Lung microvascular endothelial cell (primary cell): ENCODE results near the gene HMX3. TPM values are rescaled to one million over a fixed set of nuclear protein-coding genes. Genes with fewer than 3 reads are reported as not detected.
"Not testable (repeated sequence)": the region's sequence is repeated elsewhere in the genome, so short reads cannot be mapped to it uniquely, and the experiment has no call there.

ENCODE experiments used
- DNase-seq, 2 donors: peaks; one replicate each; pipeline versions ENCODE4 v3.0.0 to v3.0.0-alpha.2; 2010; ENCODE audit warnings: low read depth in 2 of 2
- total RNA-seq: library from RNA; depleted of rRNA; stranded (reverse); fragments of >200 nt; gene quantifications from 2 replicates; pipeline ENCODE4 v1.2.1, GENCODE V29; 2014

Gene HMX3
- total RNA-seq, 1 donor from 2014 or later: not detected

DNA sequence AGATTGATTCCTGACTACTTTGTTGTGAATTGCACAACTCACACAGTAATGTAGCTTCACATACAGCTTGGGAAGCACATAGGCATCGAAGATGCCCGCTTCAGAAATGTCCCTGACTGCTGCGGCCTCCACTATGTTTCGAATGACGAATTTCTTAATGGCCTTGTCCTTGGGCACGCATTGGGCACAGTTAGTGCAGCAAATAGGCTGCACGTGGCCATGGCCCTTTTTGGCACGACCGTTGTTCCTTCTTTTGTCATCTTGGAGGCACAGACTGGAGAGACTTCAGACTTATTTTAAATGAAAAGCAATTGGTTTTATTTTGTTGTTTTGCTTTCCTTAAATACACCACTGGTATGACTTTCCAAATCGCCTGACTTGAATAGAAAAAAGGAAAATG lies 35.8 kb downstream of the HMX3 start:
- not testable (repeated sequence) for DNase-seq

DNA sequence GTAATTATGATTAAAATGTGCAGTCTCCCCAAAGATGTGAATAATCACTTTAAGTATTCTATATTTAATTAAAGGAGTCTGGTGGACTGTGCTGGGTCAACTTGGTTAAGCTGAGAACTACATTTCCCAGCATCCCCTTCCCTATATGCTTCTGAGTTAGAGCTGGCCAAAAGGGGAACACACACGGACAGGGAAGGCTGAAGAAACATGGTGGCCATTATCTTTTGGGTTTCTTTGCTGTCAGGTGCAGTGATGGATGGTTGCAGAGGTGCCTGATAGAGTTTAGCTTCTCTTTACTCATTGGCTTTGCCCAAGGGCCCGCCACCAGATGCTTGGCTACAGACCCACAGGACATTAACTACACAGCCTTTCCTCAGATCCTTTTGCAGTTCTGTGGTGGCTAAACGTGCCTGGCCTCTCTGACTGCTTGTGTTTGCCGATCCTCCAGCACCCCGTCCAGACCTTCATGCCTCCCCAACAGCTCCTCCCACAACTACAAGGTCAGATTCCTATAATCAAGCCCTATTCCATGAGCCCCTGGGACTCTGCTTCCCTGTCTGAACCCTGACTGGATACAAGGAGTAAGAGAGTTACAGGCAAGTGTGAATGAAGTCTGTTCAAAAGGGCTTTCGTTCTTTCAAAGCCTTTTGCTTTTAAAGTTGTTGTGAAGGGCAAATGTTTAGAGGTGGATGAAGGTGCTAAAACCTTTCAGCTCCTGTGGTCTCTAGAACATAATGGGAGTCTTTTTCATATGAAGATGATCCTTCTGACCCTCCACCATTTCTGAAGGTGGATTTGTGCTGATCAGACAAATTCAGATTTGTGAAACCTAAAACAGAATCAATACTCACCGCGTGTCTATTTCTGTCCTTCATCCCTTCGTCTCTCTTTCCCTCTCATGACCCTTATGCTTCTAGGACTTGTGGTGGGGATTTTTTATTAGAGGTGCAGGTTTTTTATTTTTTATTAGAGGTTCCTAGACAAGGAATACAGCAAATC lies 39.9 kb downstream of the HMX3 start:
- no peak for DNase-seq

DNA sequence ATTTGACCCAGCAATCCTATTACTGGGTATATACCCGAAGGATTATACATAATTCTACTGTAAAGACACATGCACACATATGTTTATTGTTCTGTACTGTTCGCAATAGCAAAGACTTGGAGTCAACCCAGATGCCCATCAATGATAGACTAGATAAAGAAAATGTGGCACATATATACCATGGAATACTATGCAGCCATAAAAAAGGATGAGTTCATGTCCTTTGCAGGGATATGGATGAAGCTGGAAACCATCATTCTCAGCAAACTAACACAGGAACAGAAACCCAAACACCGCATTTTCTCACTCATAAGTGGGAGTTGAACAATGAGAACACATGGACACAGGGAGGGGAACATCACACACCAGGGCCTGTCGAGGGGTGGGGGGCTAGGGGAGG lies 42.6 kb downstream of the HMX3 start:
- not testable (repeated sequence) for DNase-seq

DNA sequence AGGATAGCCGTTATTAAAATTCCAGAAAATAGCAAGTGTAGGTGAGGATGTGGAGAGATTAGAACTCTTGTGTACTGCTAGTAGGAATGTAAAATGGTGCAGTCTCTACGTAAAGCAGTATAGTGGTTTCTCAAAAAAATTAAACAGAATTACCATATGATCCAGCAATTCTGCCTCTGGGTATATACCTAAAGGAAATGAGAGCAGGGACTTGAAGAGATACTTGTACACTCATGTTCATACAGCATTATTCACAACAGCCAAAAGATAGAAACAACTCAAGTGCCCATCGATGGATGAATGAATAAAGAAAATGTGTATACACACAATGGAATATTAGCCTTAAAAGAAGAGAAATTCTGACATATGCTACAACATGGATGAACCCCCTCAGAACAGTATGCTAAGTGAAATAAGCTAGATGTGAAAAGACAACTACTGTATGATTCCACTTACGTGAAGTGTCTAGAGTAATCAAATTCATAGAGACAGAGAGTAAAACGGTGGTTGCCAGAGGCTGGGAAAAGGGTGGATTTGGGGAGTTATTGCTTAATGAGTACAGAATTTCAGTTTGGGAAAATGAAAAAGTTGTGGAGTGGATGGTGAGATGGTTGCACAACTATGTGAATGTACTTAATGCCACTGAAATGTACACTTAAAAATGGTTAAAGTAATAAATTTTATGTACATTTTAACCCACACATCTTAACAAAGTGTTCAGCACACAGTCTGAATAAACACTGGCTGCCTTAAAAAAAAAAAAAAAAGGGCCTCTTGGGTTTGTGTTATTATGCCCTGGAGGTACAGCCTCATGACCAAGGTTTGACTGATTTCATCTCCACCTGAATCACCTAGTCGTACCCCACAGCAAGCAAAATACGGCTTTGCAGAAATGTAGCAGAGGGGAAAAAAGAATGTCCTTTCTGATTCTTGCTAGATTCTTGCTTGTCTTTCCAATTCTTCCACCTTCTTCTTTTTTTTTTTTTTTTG lies 44.6 kb downstream of the HMX3 start:
- DNase-seq: no peak

DNA sequence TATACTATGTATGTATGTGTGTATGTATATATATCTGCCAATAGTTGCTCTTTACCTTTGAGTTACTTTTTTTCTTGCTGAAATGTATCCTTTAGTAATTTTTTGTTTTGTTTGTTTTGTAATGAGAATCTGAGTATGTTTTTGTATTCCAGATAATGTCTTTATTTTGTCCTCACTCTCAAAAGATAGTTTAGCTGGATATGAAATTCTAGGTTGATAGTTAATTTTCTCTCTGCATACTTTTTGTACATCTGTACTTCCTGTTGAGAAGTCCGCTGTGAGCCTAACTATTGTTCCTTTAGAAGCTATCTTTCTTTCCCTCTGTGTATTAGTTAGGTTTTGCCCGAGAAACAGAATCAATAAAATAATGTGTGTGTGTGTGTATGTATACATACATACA lies 48.0 kb downstream of the HMX3 start:
- no peak for DNase-seq

DNA sequence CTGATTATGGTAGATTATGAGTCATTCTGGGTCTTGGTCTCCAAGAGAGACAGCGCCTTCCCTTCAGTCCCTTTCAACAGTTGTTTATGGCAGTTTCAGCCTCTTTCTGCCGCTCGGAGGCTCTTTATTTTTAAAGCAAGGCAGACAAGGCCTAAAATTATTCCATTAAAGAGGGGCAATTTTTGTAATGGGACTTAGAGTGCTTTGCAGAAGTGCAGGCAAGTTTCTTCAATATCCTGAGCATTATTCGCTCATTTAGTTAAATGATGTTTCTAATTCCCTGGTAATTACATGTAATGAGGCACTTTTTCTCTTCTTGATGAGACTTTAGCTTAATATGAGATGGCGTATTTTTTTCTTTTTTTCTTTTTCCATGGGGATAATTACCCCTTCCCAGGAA lies 52.0 kb downstream of the HMX3 start:
- DNase-seq: no peak

Other genes starting within 250 kb of the HMX3 start
- not detected in 2 replicates for gene FAM24A, start 225.4 kb upstream of the HMX3 start, total RNA-seq
- gene C10orf88, start 181.7 kb upstream of the HMX3 start, total RNA-seq: 12.6 and 15.9 TPM in 2 replicates
- gene PSTK, start 155.6 kb upstream of the HMX3 start, total RNA-seq: 2.4 and 2.8 TPM in 2 replicates
- 1.7 and 2.2 TPM in 2 replicates for gene IKZF5, start 127.2 kb upstream of the HMX3 start, total RNA-seq
- gene ACADSB, start 127.0 kb upstream of the HMX3 start, total RNA-seq: 3.2 and 3.9 TPM in 2 replicates
- gene HMX2, start 12.2 kb downstream of the HMX3 start, total RNA-seq: not detected in 2 replicates
- gene BUB3, start 18.4 kb downstream of the HMX3 start, total RNA-seq: 131 and 163 TPM in 2 replicates